Mucosa of gallbladder (tissue), 1 donor: ENCODE results near the gene SPEM1. TPM values are rescaled to one million over a fixed set of nuclear protein-coding genes. Genes with fewer than 3 reads are reported as not detected.

Source experiments
- DNase-seq: peaks from one replicate; pipeline ENCODE4 v3.0.0-alpha.2; 2020; ENCODE audit warnings: low spot score
- total RNA-seq: library from RNA; stranded (reverse); gene quantifications from one replicate; pipeline ENCODE4 v1.2.1, GENCODE V29; 2021
- donor health status: DM: no; HTN: no; CAD: no.

SPEM1 gene
- total RNA-seq, 1 donor from 2014 or later = not detected

GRCh38 chr17:7440113-7440833, 20.1 kb downstream of the SPEM1 start:
- peak; percentile 39 for DNase-seq

GRCh38 chr17:7440834-7441195, 20.7 kb downstream of the SPEM1 start:
- DNase-seq = no peak

- no peak for DNase-seq
These were observed 21.1 kb downstream of the SPEM1 start for GRCh38 chr17:7441266-7441665.

- DNase-seq = no peak
These were observed 22.0 kb downstream of the SPEM1 start for GRCh38 chr17:7442142-7442541.

- DNase-seq = no peak
These were observed 23.7 kb downstream of the SPEM1 start for GRCh38 chr17:7443499-7444485.

- DNase-seq = peak; percentile 67
These were observed 24.8 kb downstream of the SPEM1 start, which contains the start of gene CHRNB1 for GRCh38 chr17:7444682-7445618. Gene CHRNB1, plus strand, starts transcription at chr17:7445061. Its CDS starts 67 bp downstream, at chr17:7445128.

- peak; percentile 42 for DNase-seq
These were observed 25.5 kb downstream of the SPEM1 start for GRCh38 chr17:7445619-7445968.

- DNase-seq = no peak
These were observed 28.3 kb downstream of the SPEM1 start for GRCh38 chr17:7448461-7448860.

- no peak for DNase-seq
These were observed 39.9 kb downstream of the SPEM1 start for GRCh38 chr17:7459961-7460545.

GRCh38 chr17:7460850-7461660, 40.9 kb downstream of the SPEM1 start:
- DNase-seq = no peak

- DNase-seq = no peak
These were observed 42.6 kb downstream of the SPEM1 start for GRCh38 chr17:7462474-7463371.

- no peak for DNase-seq
These were observed 43.3 kb downstream of the SPEM1 start for GRCh38 chr17:7463372-7463846.

GRCh38 chr17:7464081-7464480, 44.0 kb downstream of the SPEM1 start:
- no peak for DNase-seq

GRCh38 chr17:7465597-7466275, 45.6 kb downstream of the SPEM1 start:
- no peak for DNase-seq

GRCh38 chr17:7466318-7466638, 46.2 kb downstream of the SPEM1 start:
- DNase-seq = no peak

GRCh38 chr17:7466639-7467341, 46.7 kb downstream of the SPEM1 start:
- no peak for DNase-seq

- DNase-seq = no peak
These were observed 47.4 kb downstream of the SPEM1 start for GRCh38 chr17:7467498-7467897.

- DNase-seq = no peak
These were observed 48.2 kb downstream of the SPEM1 start for GRCh38 chr17:7468290-7468689.
